DND-41 (cell line): ENCODE results near the gene DCAF15.

Source experiments
- ATAC-seq: fragments of 200-7000 bp; cut with Tn5 transposase; 3 replicates; pipeline ENCODE4 v1.9.1; 2021; ENCODE audit warnings: low read depth; ENCODE audit not compliant: insufficient read depth
- DNase-seq: peaks from one replicate; pipeline ENCODE4 v3.0.0-alpha.2; 2020
- H2AFZ ChIP-seq: 2 replicates; pipeline ENCODE4 v1.6.0; 2012; ENCODE audit warnings: low read depth, low read length
- H3K27ac ChIP-seq: 2 replicates; pipeline ENCODE4 v1.5.1; 2012; ENCODE audit warnings: low read length, inconsistent platforms
- H3K27me3 ChIP-seq: fragments of 200-600 bp; sonication (generic); 2 replicates; pipeline ENCODE4 v1.6.0; 2012; ENCODE audit warnings: low read length, mild to moderate bottlenecking, inconsistent platforms; ENCODE audit not compliant: insufficient read depth, poor library complexity
- H3K36me3 ChIP-seq: 2 replicates; pipeline ENCODE4 v1.5.1; 2012; ENCODE audit warnings: low read length, inconsistent platforms; ENCODE audit not compliant: insufficient read depth
- H3K4me1 ChIP-seq: 2 replicates; pipeline ENCODE4 v1.5.1; 2012; ENCODE audit warnings: mild to moderate bottlenecking, low read length; ENCODE audit not compliant: insufficient read depth
- H3K4me2 ChIP-seq: 2 replicates; pipeline ENCODE4 v1.6.0; 2012; ENCODE audit warnings: mild to moderate bottlenecking, moderate library complexity, low read length, inconsistent platforms; ENCODE audit not compliant: insufficient read depth
- H3K4me3 ChIP-seq, 2 experiments: fragments of 200-600 bp in 1 of 2; shearing (Covaris generic) in 1 of 2; 2 replicates each; pipeline ENCODE4 v1.5.1; 2012 to 2016; ENCODE audit warnings: inconsistent platforms in 2 of 2, low read length in 2 of 2, mild to moderate bottlenecking in 2 of 2, low read depth in 1 of 2, moderate library complexity in 1 of 2
- H3K79me2 ChIP-seq: 2 replicates; pipeline ENCODE4 v1.6.0; 2012; ENCODE audit warnings: low read length, inconsistent platforms; ENCODE audit not compliant: insufficient read depth
- H3K9ac ChIP-seq: 2 replicates; pipeline ENCODE4 v1.6.0; 2012; ENCODE audit warnings: low read depth, mild to moderate bottlenecking, inconsistent platforms, low read length, moderate library complexity
- H3K9me3 ChIP-seq: 2 replicates; pipeline ENCODE4 v1.5.1; 2012; ENCODE audit warnings: low read length, moderate library complexity, mild to moderate bottlenecking, inconsistent platforms; ENCODE audit not compliant: insufficient read depth, severe bottlenecking
- H4K20me1 ChIP-seq: 2 replicates; pipeline ENCODE4 v1.6.0; 2012; ENCODE audit warnings: low read length; ENCODE audit not compliant: insufficient read depth
- CTCF ChIP-seq: IDR thresholded peaks from 2 replicates; pipeline ENCODE4 v1.5.1; 2012; ENCODE audit warnings: borderline replicate concordance, low read length, moderate library complexity, mild to moderate bottlenecking; ENCODE audit not compliant: poor library complexity, severe bottlenecking; ENCODE audit errors: extremely low read depth
- EZH2 ChIP-seq: IDR thresholded peaks from 3 replicates; pipeline ENCODE4 v1.6.1; 2012; ENCODE audit warnings: borderline replicate concordance, low read depth, mild to moderate bottlenecking, moderate library complexity, low read length, inconsistent platforms; ENCODE audit not compliant: severe bottlenecking

DCAF15 gene

GRCh38 chr19:13993590-13994300 lies 41.4 kb downstream of the DCAF15 start:
- 0 out of 2 replicates have a peak overlapping the region, but pooled peaks have one; percentile 33 for H3K27ac ChIP-seq
- H3K9ac ChIP-seq = no peak overlapping the region
- H4K20me1 ChIP-seq = 0 out of 2 replicates have a peak, but pooled peaks cover 5% of the 10 kb centered on the region
- peaks cover 40% of the 10 kb centered on the region for H3K79me2 ChIP-seq
- peaks cover 56% of the 10 kb centered on the region for H3K36me3 ChIP-seq
- no peaks in the 10 kb centered on the region for H3K27me3 ChIP-seq
- ATAC-seq (no peak), DNase-seq (no peak)
- no peak overlapping the region for H2AFZ ChIP-seq
- H3K4me2 ChIP-seq = no peak overlapping the region
- H3K9me3 ChIP-seq = peaks cover under 1% of the 10 kb centered on the region
- TF ChIP-seq EZH2 (no peak), CTCF (no peak)
- no peak overlapping the region for H3K4me3 ChIP-seq
- no peaks in the 10 kb centered on the region for H3K4me1 ChIP-seq

- H3K9ac ChIP-seq = no peak overlapping the region
- H4K20me1 ChIP-seq = 0 out of 2 replicates have a peak, but pooled peaks cover 5% of the 10 kb centered on the region
- no peak for ATAC-seq
- TF ChIP-seq CTCF (no peak), EZH2 (no peak)
- no peak overlapping the region for H3K27ac ChIP-seq
- no peak overlapping the region for H2AFZ ChIP-seq
- peaks cover 54% of the 10 kb centered on the region for H3K79me2 ChIP-seq
- H3K4me3 ChIP-seq = no peak overlapping the region
- H3K4me2 ChIP-seq = no peak overlapping the region
- H3K27me3 ChIP-seq = no peaks in the 10 kb centered on the region
- peaks cover 8% of the 10 kb centered on the region for H3K9me3 ChIP-seq
- peaks cover 60% of the 10 kb centered on the region for H3K36me3 ChIP-seq
- DNase-seq = no peak
- no peaks in the 10 kb centered on the region for H3K4me1 ChIP-seq
These were observed 42.9 kb downstream of the DCAF15 start for GRCh38 chr19:13995017-13995728.

GRCh38 chr19:13995878-13996765 lies 43.8 kb downstream of the DCAF15 start:
- 0 out of 2 replicates have a peak overlapping the region, but pooled peaks have one; percentile 43 for H3K27ac ChIP-seq

More at GRCh38 chr19:13995878-13996765, 43.8 kb downstream of the DCAF15 start:
- H3K4me3 ChIP-seq = no peak overlapping the region
- DNase-seq = no peak
- peaks cover 8% of the 10 kb centered on the region for H3K9me3 ChIP-seq
- no peak overlapping the region for H3K9ac ChIP-seq
- no peaks in the 10 kb centered on the region for H3K27me3 ChIP-seq
- no peak overlapping the region for H3K4me2 ChIP-seq
- no peak for TF ChIP-seq CTCF
- no peak for TF ChIP-seq EZH2
- no peak overlapping the region for H2AFZ ChIP-seq
- peaks cover 59% of the 10 kb centered on the region for H3K36me3 ChIP-seq
- H4K20me1 ChIP-seq = 0 out of 2 replicates have a peak, but pooled peaks cover 5% of the 10 kb centered on the region
- peaks cover 4% of the 10 kb centered on the region for H3K4me1 ChIP-seq
- H3K79me2 ChIP-seq = peaks cover 63% of the 10 kb centered on the region
- ATAC-seq = no peak
